HEK293 (cell line): ENCODE data around the gene FAM83E.
"Not testable (repeated sequence)": the region's sequence is repeated elsewhere in the genome, so short reads cannot be mapped to it uniquely, and the experiment has no call there.

Source experiments
- CTCF ChIA-PET: fragments of 350-600 bp; formaldehyde crosslinking; extraction: SDS; loops from one replicate; lab custom pipeline; 2021; ENCODE audit warnings: antibody characterized with exemption; lab: Yijun Ruan, JAX
- POLR2A ChIA-PET: fragments of 300-600 bp; formaldehyde crosslinking; extraction: SDS; loops from one replicate; lab custom pipeline; 2020; ENCODE audit warnings: antibody characterized with exemption, inconsistent platforms; lab: Yijun Ruan, JAX
- H3K27ac ChIP-seq: fragments of 200-500 bp; sonication (Bioruptor generic); 2 replicates; pipeline ENCODE4 v1.5.1; 2014; ENCODE audit warnings: low read depth, low read length, control low read depth, inconsistent platforms; ENCODE audit errors: extremely low read depth
- H3K36me3 ChIP-seq, 2 experiments: fragments of 200-500 bp in 1 of 2; sonication (Bioruptor generic) in 1 of 2; 1 replicate in 1 of 2; 2 replicates in 1 of 2; pipeline ENCODE4 v1.5.1; 2014 to 2017; ENCODE audit warnings: inconsistent platforms in 2 of 2, low read length in 2 of 2; ENCODE audit not compliant: control insufficient read depth in 2 of 2, insufficient read depth in 1 of 2
- H3K4me1 ChIP-seq: fragments of 200-500 bp; sonication (Bioruptor generic); 2 replicates; pipeline ENCODE4 v1.5.1; 2014; ENCODE audit warnings: mild to moderate bottlenecking, low read length, inconsistent platforms; ENCODE audit not compliant: control insufficient read depth, insufficient read depth
- H3K4me3 ChIP-seq: 2 replicates; pipeline ENCODE4 v1.5.1; 2011; ENCODE audit warnings: low read depth, mild to moderate bottlenecking, control low read depth, low read length, moderate library complexity
- H3K9me3 ChIP-seq: fragments of 200-500 bp; sonication (Bioruptor generic); 2 replicates; pipeline ENCODE4 v1.5.1; 2014; ENCODE audit warnings: low read depth, low read length, inconsistent platforms; ENCODE audit not compliant: control insufficient read depth, insufficient read depth
- HOXD13 ChIP-seq: sonication (generic); formaldehyde crosslinking; IDR thresholded peaks from 2 replicates; pipeline ENCODE4 v1.8.0; 2022; ENCODE audit warnings: missing genetic modification reagents, borderline replicate concordance
- OSR2 ChIP-seq: fragments of 450-650 bp; formaldehyde crosslinking; IDR thresholded peaks from 2 replicates; pipeline ENCODE4 v1.5.1; 2016; ENCODE audit warnings: missing biosample characterization, missing genetic modification characterization
- RBAK ChIP-seq: fragments of 450-650 bp; formaldehyde crosslinking; IDR thresholded peaks from 2 replicates; pipeline ENCODE4 v1.5.1; 2016; ENCODE audit warnings: missing biosample characterization, missing genetic modification characterization
- YY1 ChIP-seq: fragments of 450-650 bp; formaldehyde crosslinking; IDR thresholded peaks from 2 replicates; pipeline ENCODE4 v1.5.1; 2018; ENCODE audit warnings: missing biosample characterization, missing genetic modification characterization
- ZBTB1 ChIP-seq: fragments of 450-650 bp; formaldehyde crosslinking; IDR thresholded peaks from 2 replicates; pipeline ENCODE4 v1.5.1; 2016; ENCODE audit warnings: missing biosample characterization, missing genetic modification characterization
- ZIC2 ChIP-seq: fragments of 450-650 bp; formaldehyde crosslinking; IDR thresholded peaks from 2 replicates; pipeline ENCODE4 v1.5.1; 2016; ENCODE audit warnings: missing biosample characterization, missing genetic modification characterization
- ZNF121 ChIP-seq: fragments of 450-650 bp; formaldehyde crosslinking; IDR thresholded peaks from 2 replicates; pipeline ENCODE4 v1.5.1; 2016; ENCODE audit warnings: missing biosample characterization, missing genetic modification characterization
- ZNF138 ChIP-seq: fragments of 450-650 bp; formaldehyde crosslinking; IDR thresholded peaks from 2 replicates; pipeline ENCODE4 v1.5.1; 2016; ENCODE audit warnings: missing biosample characterization, missing genetic modification characterization, borderline replicate concordance
- ZNF140 ChIP-seq: fragments of 450-650 bp; formaldehyde crosslinking; IDR thresholded peaks from 2 replicates; pipeline ENCODE4 v1.5.1; 2016; ENCODE audit warnings: missing biosample characterization, missing genetic modification characterization
- ZNF175 ChIP-seq: fragments of 450-650 bp; formaldehyde crosslinking; IDR thresholded peaks from 2 replicates; pipeline ENCODE4 v1.5.1; 2016; ENCODE audit warnings: missing biosample characterization, missing genetic modification characterization
- ZNF239 ChIP-seq: fragments of 450-650 bp; formaldehyde crosslinking; IDR thresholded peaks from 2 replicates; pipeline ENCODE4 v1.5.1; 2016; ENCODE audit warnings: missing biosample characterization, missing genetic modification characterization
- ZNF513 ChIP-seq: fragments of 450-650 bp; IDR thresholded peaks from 2 replicates; pipeline ENCODE4 v1.5.1; 2018; ENCODE audit warnings: missing biosample characterization, missing genetic modification characterization
- ZNF555 ChIP-seq: fragments of 450-650 bp; formaldehyde crosslinking; conservative IDR thresholded peaks from 2 replicates; pipeline ENCODE4 v1.5.1; 2017; ENCODE audit warnings: missing biosample characterization, mild to moderate bottlenecking, missing genetic modification characterization, inconsistent platforms
- ZNF664 ChIP-seq: fragments of 450-650 bp; formaldehyde crosslinking; IDR thresholded peaks from 2 replicates; pipeline ENCODE4 v1.5.1; 2016; ENCODE audit warnings: missing biosample characterization, missing genetic modification characterization
- ZNF704 ChIP-seq: fragments of 450-650 bp; formaldehyde crosslinking; IDR thresholded peaks from 2 replicates; pipeline ENCODE4 v1.5.1; 2016; ENCODE audit warnings: missing biosample characterization, missing genetic modification characterization
- ZNF785 ChIP-seq: fragments of 450-650 bp; formaldehyde crosslinking; IDR thresholded peaks from 2 replicates; pipeline ENCODE4 v1.5.1; 2016; ENCODE audit warnings: missing biosample characterization, missing genetic modification characterization
- ZNF843 ChIP-seq: fragments of 450-650 bp; formaldehyde crosslinking; IDR thresholded peaks from 2 replicates; pipeline ENCODE4 v1.5.1; 2016; ENCODE audit warnings: missing biosample characterization, missing genetic modification characterization
- ZSCAN18 ChIP-seq: fragments of 450-650 bp; formaldehyde crosslinking; IDR thresholded peaks from 2 replicates; pipeline ENCODE4 v1.5.1; 2016; ENCODE audit warnings: missing biosample characterization, missing genetic modification characterization

The FAM83E gene

GRCh38 chr19:48582168-48582567, 32.7 kb downstream of the FAM83E start:
- no peaks in the 10 kb centered on the region for H3K9me3 ChIP-seq
- TF ChIP-seq ZNF785 (tag by site-specific recombination) (no peak), ZNF843 (tag by site-specific recombination) (no peak), ZNF140 (tag by site-specific recombination) (no peak), ZNF513 (tag by site-specific recombination) (no peak), ZSCAN18 (tag by site-specific recombination) (no peak), ZBTB1 (tag by site-specific recombination) (no peak), HOXD13 (no peak), ZNF704 (tag by site-specific recombination) (no peak), ZNF175 (no peak), ZNF239 (no peak), ZNF138 (tag by site-specific recombination) (no peak), ZIC2 (tag by site-specific recombination) (no peak), ZNF664 (tag by site-specific recombination) (no peak)
- TF ChIP-seq, all 188 proteins: peak for 0
- Histone ChIP-seq H3K36me3 (no peaks in the 10 kb centered on the region), H3K27ac (no peak overlapping the region), H3K4me3 (no peak overlapping the region), H3K4me1 (no peaks in the 10 kb centered on the region)
- CTCF ChIA-PET: interaction anchor here (3.1 to 12.4 kb wide), 4 partner anchors 27 to 263 kb away, joined by 26 to 272 read pairs (median 109); a partner anchor contains a TSS
- POLR2A ChIA-PET: no interaction called here

- Histone ChIP-seq H3K27ac (no peak overlapping the region), H3K4me3 (no peak overlapping the region), H3K4me1 (no peaks in the 10 kb centered on the region; the same call in 1 of the 2 replicates), H3K36me3 (no peaks in the 10 kb centered on the region), H3K9me3 (no peaks in the 10 kb centered on the region)
- ChIA-PET CTCF (interaction anchor here (12.4 kb wide), 1 partner anchor 72 kb away, joined by 272 read pairs; no protein-coding TSS in a partner anchor), POLR2A (no interaction called here)
- TF ChIP-seq OSR2: no peak
- TF ChIP-seq YY1: no peak
- TF ChIP-seq RBAK (tag by site-specific recombination): no peak
- no peak for TF ChIP-seq ZNF555 (tag by site-specific recombination)
Measured at GRCh38 chr19:48578891-48579290, 36.0 kb downstream of the FAM83E start.

GRCh38 chr19:48577908-48578307, 37.0 kb downstream of the FAM83E start:
- CTCF ChIA-PET, H3K36me3 ChIP-seq, H3K4me1 ChIP-seq, POLR2A ChIA-PET, H3K9me3 ChIP-seq, H3K27ac ChIP-seq, H3K4me3 ChIP-seq: not testable (repeated sequence)
- peak; percentile 98 for TF ChIP-seq ZNF121 (tag by site-specific recombination)
